ENCODE measurements around the gene RHOT1. TPM values are rescaled to one million over a fixed set of nuclear protein-coding genes. Genes with fewer than 3 reads are reported as not detected.

The RHOT1 gene
- total and polyA plus RNA-seq, 2 experiments from 2014 or later: 25.2 to 31.9 TPM

GRCh38 chr17:32120716-32121115, 21.6 kb upstream of the RHOT1 start:
- Histone ChIP-seq H3F3A (ENCODE audit: insufficient read depth) (no peaks in the 10 kb centered on the region), H4K20me1 (ENCODE audit: insufficient read depth) (no peaks in the 10 kb centered on the region), H3K36me3 (ENCODE audit: low read depth) (no peaks in the 10 kb centered on the region), H3K27ac (no peak overlapping the region), H3K9me2 (ENCODE audit: insufficient read depth) (no peaks in the 10 kb centered on the region), H3K9ac (no peak overlapping the region), H2AFZ (no peak overlapping the region), H3K4me1 (ENCODE audit: insufficient read depth) (no peaks in the 10 kb centered on the region), H3K4me3 (no peak overlapping the region), H3K79me2 (ENCODE audit: insufficient read depth) (no peaks in the 10 kb centered on the region), H3K27me3 (replicated peaks; ENCODE audit: insufficient read depth) (no peaks in the 10 kb centered on the region; the same call in 1 of the 2 replicates), H3K9me3 (ENCODE audit: low read depth) (no peaks in the 10 kb centered on the region), H3K4me2 (ENCODE audit: unreplicated experiment) (no peak overlapping the region)
- 72 to 92% methylated on average over 3 of the region's 3 CpGs for WGBS, 2 experiments (ENCODE audit: low coverage in 1 of 2, low lambda C conversion rate in 2 of 2, missing lambda C conversion rate in 2 of 2)
- in situ Hi-C loops (cut with MboI): no loop called here
- no peak for TF ChIP-seq EZH2 (IDR thresholded peaks at IDR 0.05; ENCODE audit: insufficient read depth, poor library complexity, severe bottlenecking)
- TF ChIP-seq EZH2phosphoT487 (IDR thresholded peaks at IDR 0.05; ENCODE audit: insufficient read depth, low read depth): no peak
- no peak for DNase-seq

GRCh38 chr17:32123782-32124181, 18.5 kb upstream of the RHOT1 start:
- Histone ChIP-seq H3K27ac (no peak overlapping the region), H3K9me3 (ENCODE audit: low read depth) (no peaks in the 10 kb centered on the region), H4K20me1 (ENCODE audit: insufficient read depth) (no peaks in the 10 kb centered on the region), H3K4me3 (no peak overlapping the region), H3K36me3 (ENCODE audit: low read depth) (no peaks in the 10 kb centered on the region), H3K4me1 (ENCODE audit: insufficient read depth) (peaks cover 6% of the 10 kb centered on the region; the same call in 1 of the 2 replicates), H3F3A (ENCODE audit: insufficient read depth) (no peaks in the 10 kb centered on the region), H2AFZ (no peak overlapping the region), H3K79me2 (ENCODE audit: insufficient read depth) (peaks cover 9% of the 10 kb centered on the region; the same call in 1 of the 2 replicates), H3K4me2 (ENCODE audit: unreplicated experiment) (no peak overlapping the region), H3K9ac (no peak overlapping the region), H3K9me2 (ENCODE audit: insufficient read depth) (no peaks in the 10 kb centered on the region), H3K27me3 (replicated peaks; ENCODE audit: insufficient read depth) (no peaks in the 10 kb centered on the region)
- TF ChIP-seq EZH2phosphoT487 (IDR thresholded peaks at IDR 0.05; ENCODE audit: insufficient read depth, low read depth): no peak
- no peak for TF ChIP-seq EZH2 (IDR thresholded peaks at IDR 0.05; ENCODE audit: insufficient read depth, poor library complexity, severe bottlenecking)
- 72 to 79% methylated on average over 6 of the region's 6 CpGs for WGBS, 2 experiments (ENCODE audit: low coverage in 1 of 2, low lambda C conversion rate in 2 of 2, missing lambda C conversion rate in 2 of 2)
- no peak for DNase-seq
- in situ Hi-C loops (cut with MboI): no loop called here

DNA sequence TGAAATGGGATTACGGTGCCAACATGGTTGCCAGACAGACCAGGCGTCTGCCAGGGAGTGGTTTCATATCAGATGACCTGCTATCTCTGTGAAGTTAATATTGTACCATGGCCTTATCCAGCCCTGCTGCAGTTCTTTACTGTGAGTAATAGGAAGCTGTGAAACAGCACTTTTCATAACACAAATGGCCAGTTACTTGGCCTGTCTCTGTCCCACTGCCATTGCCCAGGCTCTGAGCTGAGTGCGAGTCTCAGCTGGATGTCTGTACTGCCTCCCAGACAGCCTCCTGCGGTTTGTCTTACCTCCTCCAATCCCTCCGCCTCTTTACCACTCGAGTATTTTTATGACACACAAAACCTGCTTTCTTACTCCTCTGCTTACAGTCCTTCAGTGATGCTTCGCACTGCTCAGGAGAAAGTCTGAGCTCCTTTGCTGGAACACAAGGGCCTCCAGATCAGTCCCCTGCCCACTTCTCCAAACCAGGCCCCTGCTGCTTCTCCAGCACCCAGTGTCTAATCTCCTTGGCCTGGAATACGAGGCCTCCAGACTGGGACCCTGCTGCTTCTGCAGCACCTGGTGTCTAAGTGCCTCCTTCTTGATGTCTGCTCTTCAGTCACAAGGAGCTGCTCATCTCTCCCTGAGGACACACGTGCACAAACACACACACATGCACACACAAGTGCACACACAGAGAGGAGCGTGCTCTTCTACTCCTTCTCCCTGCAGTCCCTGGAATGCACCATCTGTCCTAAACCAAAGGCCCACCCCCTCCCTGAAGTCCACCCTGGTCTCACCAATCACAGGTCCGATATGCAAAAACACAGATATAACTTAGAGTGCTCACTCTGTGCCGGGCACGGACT, 17.1 kb upstream of the RHOT1 start:
- no peak for TF ChIP-seq EZH2phosphoT487 (IDR thresholded peaks at IDR 0.05; ENCODE audit: insufficient read depth, low read depth)
- Histone ChIP-seq H3K4me3 (no peak overlapping the region), H3K36me3 (ENCODE audit: low read depth) (no peaks in the 10 kb centered on the region), H3K9me2 (ENCODE audit: insufficient read depth) (no peaks in the 10 kb centered on the region), H3K79me2 (ENCODE audit: insufficient read depth) (peaks cover 10% of the 10 kb centered on the region; the same call in 1 of the 2 replicates), H3K4me1 (ENCODE audit: insufficient read depth) (peaks cover 10% of the 10 kb centered on the region; the same call in 1 of the 2 replicates), H3K27ac (no peak overlapping the region), H3K9ac (no peak overlapping the region), H3K9me3 (ENCODE audit: low read depth) (no peaks in the 10 kb centered on the region), H3K27me3 (replicated peaks; ENCODE audit: insufficient read depth) (no peaks in the 10 kb centered on the region), H3F3A (ENCODE audit: insufficient read depth) (no peaks in the 10 kb centered on the region), H4K20me1 (ENCODE audit: insufficient read depth) (no peaks in the 10 kb centered on the region), H3K4me2 (ENCODE audit: unreplicated experiment) (no peak overlapping the region), H2AFZ (no peak overlapping the region)
- WGBS, 2 experiments (ENCODE audit: low coverage in 1 of 2, low lambda C conversion rate in 2 of 2, missing lambda C conversion rate in 2 of 2): 90 to 92% methylated on average over 13 of the region's 13 CpGs
- DNase-seq: no peak
- in situ Hi-C loops (cut with MboI): no loop called here

DNA sequence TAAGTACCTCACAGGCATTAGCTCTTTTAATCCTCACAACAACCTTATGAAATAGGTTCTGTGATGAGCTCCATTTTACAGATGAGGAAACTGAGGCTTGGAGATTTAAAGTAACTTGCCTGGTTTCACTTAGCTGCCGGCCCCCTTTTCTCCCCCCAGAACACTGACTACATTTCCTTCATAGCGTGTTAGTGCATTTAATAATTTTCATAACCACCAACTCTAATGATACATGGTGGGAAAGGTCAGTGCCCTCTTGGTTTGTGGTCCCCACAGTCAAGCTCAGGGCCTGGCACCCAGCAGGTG, 16.5 kb upstream of the RHOT1 start:
- Histone ChIP-seq H3K9me2 (ENCODE audit: insufficient read depth) (no peaks in the 10 kb centered on the region), H2AFZ (no peak overlapping the region), H4K20me1 (ENCODE audit: insufficient read depth) (no peaks in the 10 kb centered on the region), H3K36me3 (ENCODE audit: low read depth) (no peaks in the 10 kb centered on the region), H3K4me3 (no peak overlapping the region), H3K27me3 (replicated peaks; ENCODE audit: insufficient read depth) (no peaks in the 10 kb centered on the region), H3F3A (ENCODE audit: insufficient read depth) (no peaks in the 10 kb centered on the region), H3K4me1 (ENCODE audit: insufficient read depth) (peaks cover 10% of the 10 kb centered on the region; the same call in 1 of the 2 replicates), H3K27ac (no peak overlapping the region), H3K9ac (no peak overlapping the region), H3K4me2 (ENCODE audit: unreplicated experiment) (no peak overlapping the region), H3K9me3 (ENCODE audit: low read depth) (no peaks in the 10 kb centered on the region), H3K79me2 (ENCODE audit: insufficient read depth) (peaks cover 10% of the 10 kb centered on the region; the same call in 1 of the 2 replicates)
- no peak for DNase-seq
- in situ Hi-C loops (cut with MboI): no loop called here
- TF ChIP-seq EZH2phosphoT487 (IDR thresholded peaks at IDR 0.05; ENCODE audit: insufficient read depth, low read depth) (no peak), EZH2 (IDR thresholded peaks at IDR 0.05; ENCODE audit: insufficient read depth, poor library complexity, severe bottlenecking) (no peak)
- WGBS, 2 experiments (ENCODE audit: low coverage in 1 of 2, low lambda C conversion rate in 2 of 2, missing lambda C conversion rate in 2 of 2): 87 to 91% methylated on average over 2 of the region's 2 CpGs

All from GM23248 (cell line).